NCI-H2081 treated with DMSO at 0.1 percent for 48 hours (cell line): ENCODE data around the gene AGRN.

Source experiments
- DNase-seq: peaks from one replicate; lab custom pipeline; 2025; lab: John Stamatoyannopoulos, UW

AGRN gene

DNA sequence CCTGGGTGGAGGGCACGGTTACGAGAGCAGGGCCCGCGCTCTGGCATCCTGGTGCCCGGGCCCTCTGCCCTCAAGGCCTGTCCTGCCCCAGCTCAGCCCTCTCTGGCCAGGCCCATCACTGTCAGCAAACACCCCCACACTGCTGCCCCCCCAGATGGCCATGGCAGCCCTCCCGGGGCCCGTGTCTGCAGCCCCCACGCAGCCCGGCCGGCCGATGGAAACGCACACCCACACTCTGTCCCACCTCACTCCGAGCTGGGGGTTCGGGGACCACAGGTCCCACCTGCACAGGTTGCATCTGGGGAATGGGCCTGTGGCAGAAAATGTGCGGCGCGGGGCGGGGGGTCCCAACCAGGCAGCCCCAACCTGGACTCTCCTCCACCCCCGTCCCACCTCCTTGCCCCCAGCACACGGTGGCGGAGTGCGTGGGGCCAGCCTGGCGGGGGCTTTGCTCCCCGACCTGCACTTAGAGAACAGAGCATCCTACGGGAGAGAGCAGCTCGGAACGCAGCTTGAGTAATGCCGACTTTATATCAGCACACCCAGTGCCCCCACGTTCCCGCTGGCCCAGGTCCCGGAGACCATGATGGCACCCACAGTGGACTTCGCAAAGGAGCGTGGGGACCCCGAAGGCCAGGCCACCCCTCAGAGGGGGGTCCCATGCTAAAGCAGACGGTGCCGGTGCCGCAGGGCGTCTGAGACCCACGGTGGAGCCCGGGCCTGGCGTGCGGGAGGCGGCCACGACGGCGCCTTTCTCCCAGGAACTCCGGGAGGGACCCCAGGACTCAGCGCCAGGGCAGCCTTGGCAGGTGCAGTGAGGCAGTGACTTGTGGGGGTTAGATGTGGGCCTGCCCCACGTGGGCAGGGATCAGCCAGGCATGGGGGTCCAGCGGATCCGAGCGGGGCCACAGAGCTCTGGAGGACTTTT is 61.7 kb downstream of the AGRN start:
- DNase-seq: no peak

DNA sequence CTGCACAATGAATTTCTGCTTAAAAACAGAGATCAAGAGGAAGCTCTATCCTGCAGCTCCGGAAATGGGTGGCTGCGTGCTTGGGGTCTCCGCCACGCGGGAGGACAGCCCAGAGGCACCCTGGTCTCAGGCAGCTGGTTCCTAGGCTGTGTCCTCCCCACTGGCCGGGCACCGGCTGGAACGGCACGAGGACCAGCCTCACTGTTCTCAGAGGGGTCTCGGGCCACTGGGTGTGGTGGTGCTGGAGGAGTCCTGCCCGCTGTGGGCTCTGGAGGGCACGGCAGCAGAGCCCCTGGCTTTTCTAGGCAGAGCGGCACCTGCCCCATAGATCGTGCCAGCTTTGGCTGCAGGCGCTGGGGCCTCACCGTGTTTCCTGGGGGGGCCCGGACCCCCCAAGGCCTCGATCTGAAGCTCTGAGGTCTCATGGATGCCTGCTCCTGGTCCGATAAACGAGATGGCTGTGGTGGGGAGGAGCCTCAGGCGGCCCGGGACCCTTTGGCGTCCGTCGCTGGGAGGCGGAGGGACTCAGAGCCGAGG is 62.4 kb downstream of the AGRN start:
- no peak for DNase-seq

DNA sequence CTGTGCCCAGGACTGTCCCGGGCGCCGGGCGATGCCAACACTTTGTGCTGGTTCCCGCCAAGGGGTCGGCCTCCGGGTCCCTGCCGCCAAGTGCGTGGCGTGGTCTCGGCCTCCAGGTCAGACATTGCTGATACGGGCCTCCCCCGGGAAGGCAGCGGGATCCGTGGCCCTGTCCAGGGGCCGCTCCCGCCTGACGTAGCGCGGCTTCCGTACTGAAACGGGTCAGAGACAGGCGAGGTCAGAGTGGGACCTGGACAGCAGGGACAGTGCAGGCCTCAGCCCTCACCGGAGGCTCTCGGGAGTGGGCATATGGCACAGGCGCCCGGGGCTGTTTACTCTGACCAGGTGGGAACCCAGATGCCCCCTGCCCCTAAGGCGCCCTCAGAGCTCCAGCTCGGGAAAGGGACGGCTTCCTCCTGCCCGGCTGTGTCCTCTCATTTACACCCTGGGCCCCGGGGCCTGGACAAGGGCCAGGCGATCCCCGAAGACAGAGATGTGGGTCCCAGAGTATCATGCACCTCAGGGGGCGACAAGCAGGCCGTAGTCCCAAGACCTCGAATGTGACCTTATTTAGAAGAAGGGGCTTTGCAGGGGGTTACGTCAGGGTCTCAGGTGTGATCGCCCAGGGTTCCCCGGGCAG is 63.0 kb downstream of the AGRN start:
- DNase-seq: no peak

DNA sequence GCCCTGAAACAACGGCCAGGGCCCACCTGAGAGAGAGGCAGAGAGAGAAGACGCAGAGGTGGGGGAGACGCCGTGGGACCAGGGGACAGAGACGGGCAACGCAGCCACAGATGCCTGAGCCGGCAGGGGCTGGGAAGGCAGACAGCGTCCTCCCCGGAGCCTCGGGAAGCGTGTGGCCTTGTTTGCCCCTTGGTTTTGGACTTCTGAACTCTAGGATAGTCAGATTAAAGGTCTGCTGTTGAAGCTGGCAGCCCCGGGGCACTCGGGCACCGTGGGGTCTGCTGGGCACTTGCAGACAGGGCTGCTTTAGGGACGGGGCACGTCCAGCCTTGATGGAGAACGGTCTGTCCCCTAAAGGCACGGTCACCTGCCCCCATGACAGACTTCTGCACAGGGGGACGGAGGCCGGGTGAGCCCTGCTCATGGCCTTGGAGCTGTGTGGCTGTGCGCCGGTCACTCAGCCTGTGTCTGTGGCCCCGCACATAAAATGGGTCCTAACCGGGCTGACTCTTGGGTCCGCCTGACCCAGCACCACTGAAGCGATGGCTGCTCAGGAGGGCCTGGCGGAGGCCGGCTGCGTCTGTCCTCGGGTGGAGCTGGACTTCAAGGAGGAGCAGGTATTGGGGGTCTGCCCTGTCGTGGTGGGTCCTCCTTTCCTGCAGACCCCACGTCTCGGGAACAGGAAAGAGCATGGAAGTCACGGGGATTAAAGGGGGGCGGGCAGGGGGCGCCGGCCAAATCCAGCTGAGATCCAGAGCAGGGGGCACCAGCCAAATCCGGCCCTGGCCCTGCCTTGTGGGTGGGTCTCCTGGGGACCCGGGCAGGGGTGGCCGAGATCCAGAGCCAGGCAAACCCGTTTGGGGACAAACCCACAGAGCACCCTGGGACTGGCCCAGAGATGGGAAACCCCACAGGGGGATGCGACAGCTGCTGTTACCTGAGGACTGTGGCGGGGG is 63.8 kb downstream of the AGRN start:
- DNase-seq: no peak

DNA sequence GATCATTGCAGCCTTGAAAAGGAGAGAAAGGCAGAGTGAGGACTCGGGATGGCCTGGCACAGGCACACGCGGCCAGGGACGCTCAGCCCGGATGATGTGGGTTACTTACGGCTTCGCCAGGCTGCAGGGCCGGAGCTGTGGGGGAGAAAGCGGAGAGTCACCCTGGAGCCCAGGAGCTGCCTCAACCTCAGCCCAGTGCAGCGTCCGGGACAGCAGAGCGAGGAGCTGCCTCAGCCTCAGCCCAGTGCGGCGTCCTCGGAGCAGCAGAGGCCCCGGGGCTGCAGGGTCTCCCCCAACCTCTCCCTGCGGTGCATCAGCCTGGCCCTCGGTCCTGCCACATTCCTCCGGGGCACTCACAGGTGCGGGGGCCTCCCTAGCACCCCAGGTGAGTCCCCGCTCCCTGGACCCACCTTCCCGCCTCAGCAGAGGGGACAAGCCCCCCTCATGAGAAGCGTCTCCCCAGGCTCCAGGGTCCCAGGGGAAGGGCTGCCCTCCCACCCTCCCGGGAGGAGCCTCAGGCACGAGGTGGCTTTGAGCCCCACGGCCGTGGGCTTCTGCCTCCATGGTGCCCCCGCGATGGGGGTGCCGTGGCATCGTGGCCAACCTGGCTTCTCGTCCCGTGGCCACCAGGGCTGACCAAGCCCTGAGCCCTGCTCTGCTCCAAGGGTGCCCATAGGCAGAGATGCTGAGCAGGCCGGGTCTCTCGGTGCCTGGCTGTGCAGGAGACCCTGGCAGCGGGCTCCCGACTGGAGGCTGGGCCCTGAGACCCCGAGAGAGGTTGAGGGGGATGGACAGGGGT is 64.7 kb downstream of the AGRN start:
- DNase-seq: no peak

DNA sequence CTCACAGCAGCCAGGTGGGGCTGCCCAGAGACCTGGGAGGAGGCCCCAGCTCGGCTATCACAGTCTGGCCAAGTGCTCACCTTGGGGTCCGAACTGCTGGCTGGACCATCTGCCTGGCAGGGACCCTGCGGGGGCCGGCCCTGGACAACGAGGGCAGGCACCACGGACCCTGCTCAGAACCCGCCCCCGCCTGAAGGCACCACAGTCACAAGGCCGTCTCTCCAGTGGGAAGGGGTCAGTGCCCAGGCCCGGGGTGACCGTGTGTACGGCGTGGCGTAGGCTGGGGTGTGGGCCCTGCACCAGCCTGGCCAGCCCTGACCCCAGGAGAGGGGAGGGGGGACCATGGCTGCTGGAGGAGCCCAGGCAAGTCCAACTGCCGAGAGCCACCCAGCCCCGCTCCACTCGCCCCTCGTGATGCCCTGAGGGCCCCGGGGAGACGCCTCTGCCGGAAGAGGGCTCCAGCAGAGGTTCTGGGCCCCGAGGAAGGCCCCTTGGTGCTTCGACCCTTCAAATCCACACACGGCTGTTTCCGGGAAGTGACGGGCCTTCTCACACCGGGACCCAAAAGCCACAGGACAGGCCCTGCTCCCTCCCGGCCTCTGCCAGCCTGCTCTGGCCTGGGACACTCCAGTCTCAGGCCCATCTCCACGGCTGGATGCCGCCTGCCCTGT is 65.4 kb downstream of the AGRN start:
- DNase-seq: no peak

DNA sequence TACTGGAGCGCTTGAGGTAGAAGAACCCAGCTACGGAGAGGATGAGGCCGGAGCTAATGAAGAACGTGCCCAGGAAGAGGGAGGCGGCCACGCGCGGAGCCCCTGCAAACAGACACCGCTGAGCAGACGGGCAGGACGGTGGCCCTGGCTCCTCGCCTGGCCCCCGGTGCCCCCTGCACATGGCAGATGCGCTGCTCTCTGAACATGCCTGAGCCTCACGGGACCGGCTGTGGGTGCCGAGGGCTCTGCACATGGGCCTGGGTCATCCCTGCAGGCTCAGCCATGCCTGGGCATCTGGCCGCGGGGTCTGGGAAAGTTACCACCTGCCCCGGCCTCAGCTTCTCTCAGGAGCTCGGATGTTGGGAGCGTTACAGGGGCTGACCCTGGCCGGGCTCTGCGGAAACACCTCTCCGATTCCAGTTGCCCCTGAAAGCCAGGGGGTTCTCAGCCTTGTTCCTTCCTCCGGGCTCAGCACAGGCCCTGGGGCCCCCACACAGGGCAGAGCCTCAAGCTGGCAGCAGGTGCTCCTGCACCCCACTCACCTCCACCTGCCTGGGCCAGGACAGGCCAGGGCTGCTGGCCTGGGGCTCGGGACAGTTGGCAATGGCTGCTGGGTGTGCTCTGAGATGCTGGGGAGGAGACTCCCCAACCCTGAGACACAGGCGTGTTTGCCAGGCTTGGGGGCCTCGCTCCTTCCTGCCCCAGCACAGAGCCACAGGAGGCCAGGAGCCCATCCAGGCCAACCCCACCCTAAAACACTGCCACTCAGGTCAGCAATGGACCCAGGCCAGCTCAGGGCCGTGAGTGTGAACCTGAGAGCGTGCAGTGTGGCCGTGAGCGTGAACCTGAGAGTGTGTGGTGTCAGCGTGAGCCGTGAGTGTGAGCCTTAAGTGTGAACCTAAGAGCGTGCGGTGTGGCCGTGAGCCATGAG is 66.3 kb downstream of the AGRN start:
- no peak for DNase-seq

DNA sequence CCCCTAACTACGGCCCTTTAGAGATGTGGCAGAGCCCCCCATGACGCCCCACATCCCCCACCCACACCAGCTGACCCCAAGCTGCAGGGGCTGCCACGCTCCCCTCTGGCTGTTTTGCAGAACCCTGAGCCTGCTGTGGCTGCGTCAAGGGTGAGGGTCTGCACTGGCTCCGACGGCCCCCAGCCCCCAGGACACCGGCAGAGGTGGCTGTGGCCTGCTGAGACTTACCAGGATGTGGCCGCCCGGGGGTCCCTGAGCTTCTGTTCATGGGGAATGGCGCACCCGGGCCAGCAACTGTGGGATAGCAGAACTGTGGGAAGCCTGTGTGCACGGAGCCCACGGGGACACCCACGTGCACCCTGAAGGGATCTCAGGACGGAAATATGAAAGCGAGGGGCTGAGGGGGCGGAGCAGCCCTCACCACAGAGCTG is 67.0 kb downstream of the AGRN start:
- no peak for DNase-seq

DNA sequence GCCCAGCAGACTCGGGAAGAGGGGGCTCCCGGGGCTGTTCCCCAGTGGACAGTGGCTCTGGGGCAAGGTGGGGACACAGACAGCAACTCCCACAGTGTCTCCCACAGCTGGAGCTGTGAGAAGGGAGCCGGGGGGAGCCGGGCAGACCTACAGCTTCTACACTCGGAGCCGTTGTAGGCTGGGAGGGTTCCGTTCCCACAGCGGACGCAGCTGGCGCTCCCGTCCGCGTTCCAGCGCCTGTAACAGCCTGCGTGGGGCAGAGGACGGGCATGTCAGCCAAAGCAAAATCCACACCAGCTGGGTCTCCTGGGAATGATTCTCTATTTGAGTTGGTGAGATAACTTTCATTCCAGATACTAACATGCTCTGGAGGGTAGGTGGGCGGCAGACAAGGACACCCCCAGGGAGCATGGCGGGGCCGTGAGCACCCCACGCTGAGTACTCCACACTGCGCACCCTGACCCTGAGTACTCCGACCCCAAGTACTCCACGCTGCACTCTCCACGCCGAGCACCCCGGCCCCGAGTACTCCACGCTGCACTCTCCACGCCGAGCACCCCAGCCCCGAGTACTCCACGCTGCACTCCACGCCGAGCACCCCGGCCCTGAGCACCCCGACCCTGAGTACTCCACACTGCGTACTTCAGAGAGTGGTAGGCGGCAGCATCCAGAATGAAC is 67.6 kb downstream of the AGRN start:
- no peak for DNase-seq

DNA sequence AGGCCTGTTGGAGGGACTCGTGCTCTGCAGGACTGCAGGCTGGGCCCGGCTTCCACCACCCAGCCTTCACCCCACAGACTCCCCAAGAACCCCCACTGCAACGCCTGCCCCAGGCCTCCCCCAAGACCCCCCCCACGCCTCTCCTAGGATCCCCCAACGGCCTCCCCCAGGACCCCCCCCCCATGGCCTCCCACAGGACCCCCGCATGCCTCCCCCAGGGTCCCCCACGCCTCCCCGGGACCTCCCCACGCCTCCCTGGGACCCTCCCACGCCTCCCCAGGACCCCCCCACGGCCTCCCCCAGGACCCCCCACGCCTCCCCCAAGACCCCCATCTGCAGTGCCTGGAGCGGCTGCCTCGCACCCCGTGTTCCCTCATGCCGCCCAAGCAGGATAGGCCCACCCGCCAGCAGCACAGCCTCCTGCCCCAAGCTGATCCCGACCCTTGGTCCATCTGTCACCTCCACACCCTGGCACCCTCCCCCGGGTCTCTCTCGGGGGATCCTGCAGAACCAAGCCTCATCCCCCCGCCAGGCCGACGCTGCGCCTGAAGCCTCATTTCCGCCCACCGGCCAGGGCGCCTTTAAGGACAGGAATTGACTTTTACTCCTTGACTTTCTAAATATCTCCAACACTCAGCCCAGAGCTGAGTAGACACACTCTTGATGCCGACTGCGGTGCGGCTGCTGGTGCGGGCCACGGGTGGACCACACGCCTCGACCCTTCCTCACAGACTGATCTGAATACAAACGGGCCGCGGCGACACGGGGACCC is 68.3 kb downstream of the AGRN start:
- DNase-seq: no peak

DNA sequence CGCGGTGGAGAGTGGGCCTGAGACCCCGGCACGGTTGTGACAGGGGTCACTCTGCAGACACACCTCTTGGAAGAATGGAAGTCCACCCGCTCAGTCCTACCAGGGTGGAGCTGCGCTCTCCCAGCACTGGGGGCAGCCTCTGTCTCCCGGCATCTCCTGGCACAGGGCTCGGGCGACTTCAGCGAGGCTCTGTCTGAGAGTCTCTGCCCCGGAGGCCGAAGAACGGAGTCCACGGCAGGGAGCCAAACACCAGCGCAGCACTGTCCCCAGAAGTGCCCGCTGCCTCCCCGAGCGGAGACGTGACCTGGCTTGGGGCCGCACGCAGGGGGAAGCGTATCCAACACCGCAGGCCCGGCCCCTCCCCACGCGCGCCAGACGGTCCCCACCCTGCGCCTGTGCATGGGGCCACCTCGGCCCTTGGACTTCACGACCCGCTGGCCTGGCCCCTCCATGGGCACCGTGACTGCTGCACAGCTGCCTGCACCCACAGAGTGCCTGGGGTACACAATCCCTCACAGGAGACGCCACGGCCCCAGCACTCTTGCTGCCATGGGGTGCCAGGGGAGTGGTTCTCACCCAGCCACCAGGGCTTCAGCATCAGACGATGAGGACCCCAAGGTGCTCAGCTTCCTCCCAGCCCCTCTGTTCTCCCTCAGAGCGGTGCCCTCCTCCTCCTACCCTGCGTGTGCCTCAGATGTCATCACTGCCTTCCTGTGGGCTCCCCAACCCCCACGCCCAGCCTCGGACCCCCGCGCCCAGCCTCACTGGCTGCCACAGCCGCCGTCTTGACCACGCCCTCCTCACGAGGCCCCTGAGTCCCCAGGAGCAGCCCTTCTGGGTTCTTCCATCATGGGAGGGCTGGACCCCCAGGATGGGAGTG is 69.1 kb downstream of the AGRN start:
- DNase-seq: no peak

DNA sequence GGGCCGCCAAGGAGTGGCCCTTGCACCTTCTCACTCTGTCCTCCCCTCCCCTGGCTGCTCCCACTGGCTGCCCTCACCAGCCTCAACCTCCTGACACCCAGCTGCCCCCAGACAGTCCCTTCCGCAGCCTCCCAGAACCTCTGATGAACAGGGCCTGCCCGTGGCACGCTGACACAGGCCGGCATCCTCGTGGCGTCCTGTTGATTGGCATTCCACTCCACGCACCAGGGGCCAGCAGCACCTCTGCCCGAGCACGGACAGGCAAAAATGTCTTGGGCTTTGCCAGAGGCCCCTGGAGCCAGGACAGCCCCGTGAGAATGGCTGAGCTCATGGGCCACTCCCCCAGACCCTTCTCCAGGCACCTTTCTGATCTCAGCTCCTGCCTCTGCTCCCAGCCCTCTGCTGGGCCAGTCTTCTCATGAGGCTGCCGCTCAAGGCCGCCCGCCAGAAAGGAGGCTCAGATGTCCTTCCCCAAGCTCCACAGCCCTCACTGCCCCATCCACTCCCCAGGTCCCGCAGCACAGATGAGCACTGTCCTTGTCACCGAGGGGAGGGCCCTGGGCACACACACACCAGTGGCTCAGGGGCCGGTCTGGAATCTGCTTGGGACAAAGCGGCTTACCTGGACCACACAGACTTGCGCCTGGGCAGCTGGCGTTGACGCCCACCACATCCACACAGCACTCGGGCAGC is 70.0 kb downstream of the AGRN start:
- no peak for DNase-seq

DNA sequence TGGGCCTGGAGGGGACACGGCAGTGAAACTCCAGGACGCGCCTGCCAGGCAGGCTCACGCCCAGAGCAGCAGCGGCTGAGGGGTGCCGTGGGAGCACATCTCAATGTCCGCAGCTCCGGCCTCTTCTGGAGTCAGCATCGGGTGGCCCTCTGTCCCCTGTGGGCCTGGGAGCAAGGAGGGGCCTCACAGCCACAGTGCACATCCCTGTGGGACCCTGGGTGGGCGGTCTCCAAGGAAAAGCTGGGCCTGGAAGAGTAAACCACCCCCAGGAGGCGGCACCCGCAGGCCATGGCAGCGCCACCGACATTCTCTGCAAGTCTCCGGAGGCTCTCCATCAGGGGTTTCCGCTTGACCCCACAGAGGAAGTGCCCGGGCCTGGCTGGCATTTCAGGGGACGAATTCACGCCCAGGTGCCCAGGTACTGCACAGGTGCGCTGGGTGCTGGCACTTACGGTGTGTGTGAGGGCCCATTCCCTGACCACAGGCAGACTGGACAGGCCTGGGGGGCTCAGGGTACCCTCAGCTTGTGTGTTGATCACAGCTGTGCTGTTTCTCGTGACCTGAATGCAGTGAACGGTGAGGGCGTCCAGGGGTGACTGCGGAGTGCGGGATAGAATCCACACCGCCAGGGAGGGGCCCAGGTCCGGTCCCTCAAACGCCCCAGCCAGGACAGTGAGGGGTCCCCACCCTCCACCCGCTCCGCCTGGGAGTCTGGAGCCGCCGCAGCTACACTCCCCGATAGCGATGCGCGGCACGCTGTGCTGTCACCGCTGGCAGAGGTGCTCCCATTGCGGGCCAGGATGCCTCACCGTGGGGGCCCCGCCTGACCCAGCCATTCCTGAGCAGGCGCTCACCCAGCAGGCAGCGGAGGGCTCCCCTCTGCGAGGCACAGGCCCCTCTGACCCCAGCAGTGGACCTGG is 70.8 kb downstream of the AGRN start:
- DNase-seq: no peak

DNA sequence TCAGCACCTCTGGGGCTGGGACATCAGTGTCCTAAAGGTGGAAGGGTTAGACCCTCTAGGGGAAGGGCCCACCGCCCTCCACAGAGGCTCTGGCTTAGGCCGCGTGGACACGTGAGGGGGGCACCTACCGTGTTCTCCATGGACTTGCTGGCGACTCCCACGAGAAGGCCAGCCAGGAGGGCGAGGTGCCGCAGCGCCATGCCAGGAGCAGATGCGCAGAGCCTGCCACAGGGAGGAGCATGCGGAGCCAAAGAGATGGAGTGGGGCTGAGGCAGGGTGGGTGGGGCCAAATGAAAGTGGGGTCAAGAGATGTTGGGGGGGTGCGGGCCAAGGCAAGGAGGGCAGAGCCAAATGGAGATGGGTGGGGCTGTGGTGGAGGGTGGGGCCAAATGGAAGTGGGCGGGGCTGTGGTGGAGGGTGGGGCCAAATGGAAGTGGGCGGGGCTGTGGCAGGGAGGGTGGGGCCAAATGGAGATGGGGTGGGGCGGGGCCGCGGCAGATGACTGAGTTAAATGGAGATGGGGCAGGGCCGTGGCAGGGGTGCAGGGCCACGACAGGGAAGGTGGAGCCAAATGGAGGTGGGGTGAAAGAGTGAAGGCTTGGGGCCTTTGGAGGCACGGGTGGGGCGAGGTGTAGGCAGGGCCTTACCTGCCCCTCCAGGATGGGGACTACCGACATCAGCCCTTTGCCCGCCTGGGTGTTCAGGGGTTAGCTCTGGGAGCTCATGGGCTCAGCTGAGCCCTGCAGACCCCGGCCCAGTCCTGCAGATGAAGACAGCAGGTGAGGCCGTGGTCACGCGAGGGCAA is 71.6 kb downstream of the AGRN start:
- DNase-seq: no peak
